HL-60 (cell line): ENCODE results near the gene ZNF280B.

ENCODE experiments used
- DNase-seq, 2 experiments: peaks; one replicate each; pipeline ENCODE4 v3.0.0-alpha.2; 2010 to 2020; ENCODE audit warnings: low read depth in 1 of 2, low spot score in 1 of 2
- H3K27ac ChIP-seq: fragments of 250-450 bp; sonication (Bioruptor Pico); replicated peaks from 2 replicates; pipeline ENCODE4 v1.5.1; 2020; ENCODE audit warnings: mild to moderate bottlenecking, moderate library complexity
- H3K27me3 ChIP-seq: fragments of 250-450 bp; sonication (Bioruptor Pico); 2 replicates; pipeline ENCODE4 v1.5.1; 2021; ENCODE audit warnings: mild to moderate bottlenecking, moderate library complexity; ENCODE audit not compliant: insufficient read depth, poor library complexity, severe bottlenecking
- H3K4me3 ChIP-seq: replicated peaks from 2 replicates; pipeline ENCODE4 v1.5.1; 2011; ENCODE audit warnings: mild to moderate bottlenecking, control low read depth, low read length; ENCODE audit not compliant: insufficient read depth
- GABPA ChIP-seq: IDR thresholded peaks from 2 replicates; pipeline ENCODE4 v1.6.1; 2012; ENCODE audit warnings: low read depth
- POLR2AphosphoS5 ChIP-seq: IDR thresholded peaks from 2 replicates; pipeline ENCODE4 v1.6.1; 2012; ENCODE audit warnings: low read depth
- SPI1 ChIP-seq: IDR thresholded peaks from 2 replicates; pipeline ENCODE4 v1.6.1; 2012; ENCODE audit warnings: low read depth, mild to moderate bottlenecking, borderline replicate concordance
- TF ChIP-seq, protein P1 (sequence below): IDR thresholded peaks from one replicate; pipeline ENCODE4 v1.5.1; 2011; ENCODE audit warnings: low read length, control low read depth, inconsistent platforms; ENCODE audit not compliant: insufficient read depth
- TF ChIP-seq, protein P2 (sequence below): IDR thresholded peaks from 2 replicates; pipeline ENCODE4 v1.6.1; 2012; ENCODE audit warnings: low read depth; ENCODE audit not compliant: insufficient replicate concordance

Gene ZNF280B

GRCh38 chr22:22488736-22489135 is 19.8 kb downstream of the ZNF280B start:
- H3K27me3 ChIP-seq, result no peaks in the 10 kb centered on the region
- TF ChIP-seq SPI1 (no peak), GABPA (no peak), POLR2AphosphoS5 (no peak)
- TF ChIP-seq, protein P1, sequence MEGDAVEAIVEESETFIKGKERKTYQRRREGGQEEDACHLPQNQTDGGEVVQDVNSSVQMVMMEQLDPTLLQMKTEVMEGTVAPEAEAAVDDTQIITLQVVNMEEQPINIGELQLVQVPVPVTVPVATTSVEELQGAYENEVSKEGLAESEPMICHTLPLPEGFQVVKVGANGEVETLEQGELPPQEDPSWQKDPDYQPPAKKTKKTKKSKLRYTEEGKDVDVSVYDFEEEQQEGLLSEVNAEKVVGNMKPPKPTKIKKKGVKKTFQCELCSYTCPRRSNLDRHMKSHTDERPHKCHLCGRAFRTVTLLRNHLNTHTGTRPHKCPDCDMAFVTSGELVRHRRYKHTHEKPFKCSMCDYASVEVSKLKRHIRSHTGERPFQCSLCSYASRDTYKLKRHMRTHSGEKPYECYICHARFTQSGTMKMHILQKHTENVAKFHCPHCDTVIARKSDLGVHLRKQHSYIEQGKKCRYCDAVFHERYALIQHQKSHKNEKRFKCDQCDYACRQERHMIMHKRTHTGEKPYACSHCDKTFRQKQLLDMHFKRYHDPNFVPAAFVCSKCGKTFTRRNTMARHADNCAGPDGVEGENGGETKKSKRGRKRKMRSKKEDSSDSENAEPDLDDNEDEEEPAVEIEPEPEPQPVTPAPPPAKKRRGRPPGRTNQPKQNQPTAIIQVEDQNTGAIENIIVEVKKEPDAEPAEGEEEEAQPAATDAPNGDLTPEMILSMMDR, result no peak
- TF ChIP-seq, protein P2, sequence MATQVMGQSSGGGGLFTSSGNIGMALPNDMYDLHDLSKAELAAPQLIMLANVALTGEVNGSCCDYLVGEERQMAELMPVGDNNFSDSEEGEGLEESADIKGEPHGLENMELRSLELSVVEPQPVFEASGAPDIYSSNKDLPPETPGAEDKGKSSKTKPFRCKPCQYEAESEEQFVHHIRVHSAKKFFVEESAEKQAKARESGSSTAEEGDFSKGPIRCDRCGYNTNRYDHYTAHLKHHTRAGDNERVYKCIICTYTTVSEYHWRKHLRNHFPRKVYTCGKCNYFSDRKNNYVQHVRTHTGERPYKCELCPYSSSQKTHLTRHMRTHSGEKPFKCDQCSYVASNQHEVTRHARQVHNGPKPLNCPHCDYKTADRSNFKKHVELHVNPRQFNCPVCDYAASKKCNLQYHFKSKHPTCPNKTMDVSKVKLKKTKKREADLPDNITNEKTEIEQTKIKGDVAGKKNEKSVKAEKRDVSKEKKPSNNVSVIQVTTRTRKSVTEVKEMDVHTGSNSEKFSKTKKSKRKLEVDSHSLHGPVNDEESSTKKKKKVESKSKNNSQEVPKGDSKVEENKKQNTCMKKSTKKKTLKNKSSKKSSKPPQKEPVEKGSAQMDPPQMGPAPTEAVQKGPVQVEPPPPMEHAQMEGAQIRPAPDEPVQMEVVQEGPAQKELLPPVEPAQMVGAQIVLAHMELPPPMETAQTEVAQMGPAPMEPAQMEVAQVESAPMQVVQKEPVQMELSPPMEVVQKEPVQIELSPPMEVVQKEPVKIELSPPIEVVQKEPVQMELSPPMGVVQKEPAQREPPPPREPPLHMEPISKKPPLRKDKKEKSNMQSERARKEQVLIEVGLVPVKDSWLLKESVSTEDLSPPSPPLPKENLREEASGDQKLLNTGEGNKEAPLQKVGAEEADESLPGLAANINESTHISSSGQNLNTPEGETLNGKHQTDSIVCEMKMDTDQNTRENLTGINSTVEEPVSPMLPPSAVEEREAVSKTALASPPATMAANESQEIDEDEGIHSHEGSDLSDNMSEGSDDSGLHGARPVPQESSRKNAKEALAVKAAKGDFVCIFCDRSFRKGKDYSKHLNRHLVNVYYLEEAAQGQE, result no peak
- no peak for DNase-seq
- H3K4me3 ChIP-seq, result no peak overlapping the region
- H3K27ac ChIP-seq, result no peak overlapping the region

GRCh38 chr22:22487869-22488597 is 20.5 kb downstream of the ZNF280B start:
- Histone ChIP-seq H3K4me3 (no peak overlapping the region), H3K27me3 (no peaks in the 10 kb centered on the region), H3K27ac (no peak overlapping the region)
- DNase-seq, result no peak
- TF ChIP-seq, protein P1, result no peak
- TF ChIP-seq SPI1 (no peak), GABPA (no peak), POLR2AphosphoS5 (no peak)
- TF ChIP-seq, protein P2, result no peak

DNA sequence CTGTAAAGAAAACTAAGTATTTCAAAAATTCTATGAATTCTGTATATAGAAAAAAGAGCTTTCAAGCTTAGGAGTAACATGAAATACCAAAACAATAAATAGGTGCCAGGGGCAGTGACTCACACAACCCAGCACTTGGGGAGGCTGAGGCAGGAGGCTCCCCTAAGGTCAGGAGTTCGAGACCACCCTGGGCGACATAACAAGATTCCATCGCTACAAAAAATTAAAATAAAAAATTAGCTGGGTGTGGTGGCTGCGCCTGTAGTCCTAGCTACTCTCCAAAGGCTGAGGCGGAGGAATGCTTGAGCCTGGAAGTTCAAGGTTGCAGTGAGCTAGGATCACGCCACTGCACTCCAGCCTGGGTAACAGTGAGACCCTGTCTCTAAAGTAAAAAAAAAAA is 21.5 kb downstream of the ZNF280B start:
- no peaks in the 10 kb centered on the region for H3K27me3 ChIP-seq
- no peak for TF ChIP-seq POLR2AphosphoS5
- TF ChIP-seq, protein P1, result no peak
- TF ChIP-seq SPI1, result no peak
- no peak for TF ChIP-seq GABPA
- TF ChIP-seq, protein P2, result no peak
- no peak overlapping the region for H3K4me3 ChIP-seq
- H3K27ac ChIP-seq, result no peak overlapping the region
- DNase-seq, result no peak
